MCF 10A (cell line): ENCODE data around the gene LUZP2. TPM values are rescaled to one million over a fixed set of nuclear protein-coding genes. Genes with fewer than 3 reads are reported as not detected.

Experiments used
- BruUV-seq: library from RNA; stranded (reverse); fragments of 400-500 nt; replicated peaks from 2 replicates; lab custom pipeline; 2021; lab: Mats Ljungman, UMichigan
- CTCF ChIA-PET: fragments of 300-600 bp; sonication (Branson Sonifier 250); formaldehyde crosslinking; extraction: SDS; loops from one replicate; lab custom pipeline; 2021; ENCODE audit warnings: antibody characterized with exemption, inconsistent platforms; lab: Yijun Ruan, JAX
- POLR2A ChIA-PET: fragments of 300-600, 350-650 bp; sonication (Branson Sonifier 250); formaldehyde crosslinking; extraction: SDS; loops from one replicate; lab custom pipeline; 2020; ENCODE audit warnings: antibody characterized with exemption, inconsistent platforms; lab: Yijun Ruan, JAX
- DNase-seq: peaks from one replicate; pipeline ENCODE4 v3.0.0-alpha.2; 2018; ENCODE audit not compliant: unreplicated experiment
- H3K27ac Mint-ChIP-seq: one replicate; pipeline ENCODE4 v1.8.0; 2022; ENCODE audit warnings: mild to moderate bottlenecking, low read depth, mixed read lengths; ENCODE audit not compliant: unreplicated experiment
- H3K27me3 Mint-ChIP-seq: one replicate; pipeline ENCODE4 v1.8.0; 2022; ENCODE audit warnings: mixed read lengths; ENCODE audit not compliant: insufficient read depth, unreplicated experiment
- H3K36me3 Mint-ChIP-seq: one replicate; pipeline ENCODE4 v1.8.0; 2022; ENCODE audit warnings: mild to moderate bottlenecking, moderate library complexity, mixed read lengths; ENCODE audit not compliant: insufficient read depth, unreplicated experiment
- H3K4me1 Mint-ChIP-seq: one replicate; pipeline ENCODE4 v1.8.0; 2022; ENCODE audit warnings: mixed read lengths; ENCODE audit not compliant: insufficient read depth, unreplicated experiment
- H3K4me3 Mint-ChIP-seq: one replicate; pipeline ENCODE4 v1.8.0; 2022; ENCODE audit warnings: mild to moderate bottlenecking, moderate library complexity, mixed read lengths; ENCODE audit not compliant: unreplicated experiment
- H3K9me3 Mint-ChIP-seq: one replicate; pipeline ENCODE4 v1.8.0; 2022; ENCODE audit warnings: mixed read lengths; ENCODE audit not compliant: unreplicated experiment
- intact Hi-C: fragments of 100-400 bp; cut with micrococcal nuclease; formaldehyde crosslinking; loops from 2 replicates; pipeline ENCODE4 v1.14.1; 2022
- total RNA-seq: library from RNA; stranded (reverse); gene quantifications from 2 replicates; pipeline ENCODE4 v1.2.3, GENCODE V29; 2022
- TF ChIP-seq, protein P1 (sequence below): fragments of 200-600 bp; IDR thresholded peaks from one replicate; pipeline ENCODE4 v1.8.0; 2022; ENCODE audit warnings: antibody characterized with exemption, mild to moderate bottlenecking; ENCODE audit not compliant: unreplicated experiment

The LUZP2 gene
- total RNA-seq, 1 experiment from 2014 or later: not detected

DNA sequence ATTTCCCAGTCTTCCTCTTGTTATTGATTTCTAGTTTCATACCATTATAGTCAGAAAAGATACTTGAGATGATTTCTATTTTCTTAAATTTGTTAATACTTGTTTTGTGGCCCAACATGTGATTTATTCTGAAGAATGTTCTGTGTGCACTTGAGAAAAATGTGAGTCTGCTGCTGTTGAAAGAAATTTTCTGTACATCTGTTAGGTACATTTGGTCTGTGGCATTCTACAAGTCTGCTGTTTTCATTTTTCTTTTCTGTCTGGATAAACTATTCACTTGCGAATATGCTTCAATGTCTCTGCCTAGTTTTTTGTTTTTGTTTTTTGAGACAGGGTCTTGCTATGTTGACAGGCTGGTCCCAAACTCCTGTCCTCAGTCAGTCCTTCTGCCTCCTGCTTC, 26.4 kb upstream of the LUZP2 start:
- CTCF ChIA-PET: no interaction called here
- Mint-ChIP-seq H3K27me3 (peaks cover 85% of the 10 kb centered on the region), H3K4me1 (no peaks in the 10 kb centered on the region), H3K9me3 (no peaks in the 10 kb centered on the region), H3K4me3 (no peak overlapping the region), H3K36me3 (no peaks in the 10 kb centered on the region), H3K27ac (no peak overlapping the region)
- POLR2A ChIA-PET: no interaction called here
- DNase-seq: no peak
- TF ChIP-seq, protein P1, sequence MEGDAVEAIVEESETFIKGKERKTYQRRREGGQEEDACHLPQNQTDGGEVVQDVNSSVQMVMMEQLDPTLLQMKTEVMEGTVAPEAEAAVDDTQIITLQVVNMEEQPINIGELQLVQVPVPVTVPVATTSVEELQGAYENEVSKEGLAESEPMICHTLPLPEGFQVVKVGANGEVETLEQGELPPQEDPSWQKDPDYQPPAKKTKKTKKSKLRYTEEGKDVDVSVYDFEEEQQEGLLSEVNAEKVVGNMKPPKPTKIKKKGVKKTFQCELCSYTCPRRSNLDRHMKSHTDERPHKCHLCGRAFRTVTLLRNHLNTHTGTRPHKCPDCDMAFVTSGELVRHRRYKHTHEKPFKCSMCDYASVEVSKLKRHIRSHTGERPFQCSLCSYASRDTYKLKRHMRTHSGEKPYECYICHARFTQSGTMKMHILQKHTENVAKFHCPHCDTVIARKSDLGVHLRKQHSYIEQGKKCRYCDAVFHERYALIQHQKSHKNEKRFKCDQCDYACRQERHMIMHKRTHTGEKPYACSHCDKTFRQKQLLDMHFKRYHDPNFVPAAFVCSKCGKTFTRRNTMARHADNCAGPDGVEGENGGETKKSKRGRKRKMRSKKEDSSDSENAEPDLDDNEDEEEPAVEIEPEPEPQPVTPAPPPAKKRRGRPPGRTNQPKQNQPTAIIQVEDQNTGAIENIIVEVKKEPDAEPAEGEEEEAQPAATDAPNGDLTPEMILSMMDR: no peak
- intact Hi-C loops: no loop called here
- BruUV-seq: no TSS peak

DNA sequence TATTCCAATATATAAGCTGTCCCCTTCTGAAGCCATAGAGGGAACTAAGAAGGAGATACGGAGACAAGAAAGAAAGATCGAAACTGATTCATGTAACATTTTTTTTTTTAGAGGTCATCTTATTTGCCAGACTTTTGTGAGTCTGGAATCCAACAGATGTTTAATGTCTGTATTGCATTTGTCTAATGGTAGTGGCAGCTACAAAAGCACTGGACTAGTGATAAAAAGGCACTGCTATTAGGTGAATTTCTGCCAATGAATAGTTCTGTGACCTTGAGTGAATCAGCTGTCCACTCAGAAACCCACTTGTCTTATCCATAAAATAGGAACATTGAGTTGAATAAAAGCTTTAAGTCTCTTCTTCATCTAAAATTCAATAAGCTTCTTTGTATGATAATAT, 25.8 kb upstream of the LUZP2 start:
- Mint-ChIP-seq H3K27ac (no peak overlapping the region), H3K36me3 (no peaks in the 10 kb centered on the region), H3K4me3 (no peak overlapping the region), H3K27me3 (peaks cover 85% of the 10 kb centered on the region), H3K9me3 (no peaks in the 10 kb centered on the region), H3K4me1 (no peaks in the 10 kb centered on the region)
- no TSS peak for BruUV-seq
- intact Hi-C loops: no loop called here
- TF ChIP-seq, protein P1: no peak
- POLR2A ChIA-PET: no interaction called here
- CTCF ChIA-PET: interaction anchor here (0.6 kb wide), 1 partner anchor 35 kb away, joined by 6 read pairs; no protein-coding TSS in a partner anchor
- DNase-seq: no peak

DNA sequence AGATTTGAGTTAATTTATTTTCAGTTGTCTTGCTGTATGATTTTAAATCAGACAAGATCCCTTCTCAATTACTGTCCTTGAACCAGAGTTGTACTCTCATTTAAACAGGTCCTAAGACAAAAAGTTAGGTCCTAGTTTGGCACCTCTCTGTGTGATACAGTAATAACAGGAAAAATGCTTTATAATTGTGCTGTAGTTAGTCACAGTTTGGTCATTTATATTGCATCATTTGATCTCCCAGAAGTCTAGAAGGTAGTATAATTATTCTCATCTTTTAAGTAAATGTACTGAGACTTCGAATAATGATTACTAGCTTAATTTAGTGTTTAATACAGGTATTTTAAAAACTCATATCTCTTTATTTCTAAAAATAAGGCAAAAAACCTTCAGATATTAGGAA, 18.1 kb upstream of the LUZP2 start:
- H3K27me3 Mint-ChIP-seq: peaks cover 65% of the 10 kb centered on the region
- ChIA-PET POLR2A (no interaction called here), CTCF (no interaction called here)
- H3K4me1 Mint-ChIP-seq: no peaks in the 10 kb centered on the region
- DNase-seq: no peak
- no peak overlapping the region for H3K27ac Mint-ChIP-seq
- H3K9me3 Mint-ChIP-seq: no peaks in the 10 kb centered on the region
- TF ChIP-seq, protein P1: no peak
- no peaks in the 10 kb centered on the region for H3K36me3 Mint-ChIP-seq
- no TSS peak for BruUV-seq
- H3K4me3 Mint-ChIP-seq: no peak overlapping the region
- intact Hi-C loops: no loop called here

DNA sequence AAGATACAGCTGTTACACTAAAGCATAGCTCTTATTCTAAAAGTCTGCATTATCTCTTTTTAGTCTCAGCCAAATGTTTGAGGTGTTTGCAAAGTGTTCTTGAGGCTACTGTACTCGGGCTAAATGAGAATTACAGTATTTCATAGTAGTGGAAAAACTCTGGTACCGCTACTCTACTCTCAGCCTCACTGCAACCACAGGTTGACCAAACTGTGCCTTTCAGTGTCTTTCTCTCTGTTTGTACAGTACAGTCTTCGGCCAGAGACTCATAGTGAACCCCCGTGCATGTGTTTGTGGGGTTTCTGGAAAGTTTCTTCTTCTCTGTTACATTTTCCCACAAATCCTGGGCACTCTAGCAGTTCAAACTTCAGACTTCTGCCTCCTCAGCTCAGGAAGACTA, 7.4 kb upstream of the LUZP2 start:
- Mint-ChIP-seq H3K27ac (no peak overlapping the region), H3K9me3 (no peaks in the 10 kb centered on the region), H3K4me3 (no peak overlapping the region), H3K27me3 (peaks cover 87% of the 10 kb centered on the region), H3K36me3 (no peaks in the 10 kb centered on the region), H3K4me1 (no peaks in the 10 kb centered on the region)
- TF ChIP-seq, protein P1: no peak
- no TSS peak for BruUV-seq
- DNase-seq: no peak
- intact Hi-C loops: no loop called here
- ChIA-PET POLR2A (no interaction called here), CTCF (no interaction called here)
